Neuronal stem cell (in vitro differentiated cells): ENCODE results near the gene PPA2.
"Not testable (repeated sequence)": the region's sequence is repeated elsewhere in the genome, so short reads cannot be mapped to it uniquely, and the experiment has no call there.

Experiments used
- DNase-seq: peaks from one replicate; pipeline ENCODE4 v3.0.0-alpha.2; 2013; ENCODE audit warnings: low spot score
- H2AFZ ChIP-seq: one replicate; pipeline ENCODE4 v1.6.1; 2013; ENCODE audit warnings: mild to moderate bottlenecking, low read length, inconsistent platforms
- H2AK5ac ChIP-seq: 2 replicates; pipeline ENCODE4 v1.6.1; 2013; ENCODE audit warnings: low read depth, mild to moderate bottlenecking, inconsistent platforms, low read length, moderate library complexity, mixed read lengths
- H2BK120ac ChIP-seq: 2 replicates; pipeline ENCODE4 v1.6.1; 2013; ENCODE audit warnings: low read depth, mild to moderate bottlenecking, inconsistent platforms, low read length, moderate library complexity, mixed read lengths
- H2BK12ac ChIP-seq: one replicate; pipeline ENCODE4 v1.6.1; 2013; ENCODE audit warnings: low read length, inconsistent platforms
- H2BK15ac ChIP-seq: 2 replicates; pipeline ENCODE4 v1.6.1; 2013; ENCODE audit warnings: mild to moderate bottlenecking, low read length, inconsistent platforms, mixed read lengths
- H2BK5ac ChIP-seq: one replicate; pipeline ENCODE4 v1.6.1; 2013; ENCODE audit warnings: inconsistent platforms, mild to moderate bottlenecking, low read length, moderate library complexity
- H3K14ac ChIP-seq: one replicate; pipeline ENCODE4 v1.6.1; 2013; ENCODE audit warnings: low read length, inconsistent platforms
- H3K18ac ChIP-seq: 2 replicates; pipeline ENCODE4 v1.6.1; 2013; ENCODE audit warnings: low read length, inconsistent platforms
- H3K23ac ChIP-seq: 2 replicates; pipeline ENCODE4 v1.6.1; 2013; ENCODE audit warnings: low read depth, mild to moderate bottlenecking, mixed read lengths, low read length, inconsistent platforms; ENCODE audit not compliant: poor library complexity
- H3K27ac ChIP-seq: replicated peaks from 3 replicates; pipeline ENCODE4 v1.5.1; 2013; ENCODE audit warnings: low read length, inconsistent platforms
- H3K27me3 ChIP-seq, 3 experiments: 2 replicates each; pipeline ENCODE4 v1.6.1; 2013; ENCODE audit warnings: low read length in 3 of 3, mild to moderate bottlenecking in 2 of 3, inconsistent platforms in 1 of 3, low read depth in 1 of 3, mixed read lengths in 1 of 3, moderate library complexity in 1 of 3; ENCODE audit not compliant: control insufficient read depth in 3 of 3, insufficient read depth in 3 of 3
- H3K36me3 ChIP-seq, 2 donors: replicated peaks in 1 of 2; 2 replicates each; pipeline ENCODE4 v1.6.1; 2013; ENCODE audit warnings: low read length in 2 of 2; ENCODE audit not compliant: control insufficient read depth in 2 of 2, insufficient read depth in 2 of 2
- H3K4ac ChIP-seq: 2 replicates; pipeline ENCODE4 v1.6.1; 2013; ENCODE audit warnings: inconsistent platforms, mild to moderate bottlenecking, low read length, moderate library complexity
- H3K4me1 ChIP-seq, 2 donors: 1 replicate in 1 of 2; 2 replicates in 1 of 2; pipeline ENCODE4 v1.6.1; 2013; ENCODE audit warnings: low read length in 2 of 2, low read depth in 1 of 2; ENCODE audit not compliant: control insufficient read depth in 2 of 2, insufficient read depth in 1 of 2
- H3K4me2 ChIP-seq: one replicate; pipeline ENCODE4 v1.6.1; 2013; ENCODE audit warnings: mild to moderate bottlenecking, low read length, inconsistent platforms; ENCODE audit not compliant: insufficient read depth, poor library complexity, severe bottlenecking
- H3K4me3 ChIP-seq, 2 donors: 2 replicates each; pipeline ENCODE4 v1.5.1; 2013; ENCODE audit warnings: low read length in 2 of 2, mild to moderate bottlenecking in 2 of 2, inconsistent platforms in 1 of 2, moderate library complexity in 1 of 2
- H3K79me1 ChIP-seq: one replicate; pipeline ENCODE4 v1.6.1; 2013; ENCODE audit warnings: low read depth, mild to moderate bottlenecking, inconsistent platforms, low read length, moderate library complexity
- H3K9ac ChIP-seq: one replicate; pipeline ENCODE4 v1.6.1; 2013; ENCODE audit warnings: mild to moderate bottlenecking, low read depth, low read length, inconsistent platforms; ENCODE audit not compliant: poor library complexity
- H3K9me3 ChIP-seq, 2 donors: replicated peaks in 1 of 2; 2 replicates each; pipeline versions ENCODE3 to v1.6.1; 2013; ENCODE audit warnings: low read length in 2 of 2, mild to moderate bottlenecking in 2 of 2, inconsistent platforms in 1 of 2, low read depth in 1 of 2, mixed read lengths in 1 of 2, moderate library complexity in 1 of 2; ENCODE audit not compliant: control insufficient read depth in 2 of 2, insufficient read depth in 1 of 2
- H4K8ac ChIP-seq: one replicate; pipeline ENCODE4 v1.6.1; 2013; ENCODE audit warnings: low read depth, mild to moderate bottlenecking, inconsistent platforms, low read length, moderate library complexity
- H4K91ac ChIP-seq: one replicate; pipeline ENCODE4 v1.6.1; 2013; ENCODE audit warnings: low read length, low read depth, mild to moderate bottlenecking, inconsistent platforms; ENCODE audit not compliant: poor library complexity
- WGBS, 2 donors: extraction: QIAGEN DNeasy Blood & Tissue Kit; methylation state at CpG; one replicate each; pipeline ENCODE4 v1.1.7; 2013; ENCODE audit warnings: missing lambda C conversion rate in 2 of 2, mixed read lengths in 1 of 2; ENCODE audit not compliant: insufficient read length in 2 of 2, insufficient replicate concordance in 1 of 2; ENCODE audit errors: extremely low coverage in 2 of 2; 5-methylcytosine and 5-hydroxymethylcytosine counted together

Gene PPA2

DNA sequence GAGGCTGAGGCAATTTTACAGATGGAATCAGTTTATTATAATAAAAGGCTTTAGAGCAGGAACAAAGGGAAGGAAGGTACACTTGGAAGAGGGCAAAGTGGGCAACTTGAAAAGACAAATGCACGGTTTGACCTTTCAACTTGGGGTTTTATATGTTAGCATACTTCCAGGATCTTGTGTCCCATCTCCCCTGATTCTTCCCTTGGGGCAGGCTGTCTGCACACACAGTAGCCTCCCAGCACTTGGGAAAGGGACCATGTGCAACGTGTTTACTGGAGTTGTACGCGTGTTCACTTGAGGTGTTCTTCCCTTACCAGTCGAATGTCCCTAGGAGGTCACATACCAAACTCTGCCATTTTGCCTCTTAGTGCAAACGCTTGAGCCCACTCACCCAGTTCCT, 7.3 kb downstream of the PPA2 start:
- no peak overlapping the region for H4K8ac ChIP-seq
- H3K79me1 ChIP-seq, result no peaks in the 10 kb centered on the region
- WGBS, 2 donors, result no CpG with 5 or more reads among the region's 6 CpGs
- no peak overlapping the region for H3K9ac ChIP-seq
- no peak overlapping the region for H3K23ac ChIP-seq
- no peak overlapping the region for H3K4ac ChIP-seq
- H3K27me3 ChIP-seq, result no peaks in the 10 kb centered on the region
- H2BK120ac ChIP-seq, result no peak overlapping the region
- no peak overlapping the region for H2AK5ac ChIP-seq
- H4K91ac ChIP-seq, result no peak overlapping the region
- no peak overlapping the region for H2BK15ac ChIP-seq
- H3K9me3 ChIP-seq, result peaks cover 3 to 10% of the 10 kb centered on the region in 2 donors
- no peak overlapping the region for H3K27ac ChIP-seq
- no peak overlapping the region for H3K18ac ChIP-seq
- H3K36me3 ChIP-seq, result peaks cover 4 to 68% of the 10 kb centered on the region in 2 donors
- no peak overlapping the region for H3K14ac ChIP-seq
- H2BK5ac ChIP-seq, result no peak overlapping the region
- no peak overlapping the region for H3K4me3 ChIP-seq
- no peak for DNase-seq
- H3K4me1 ChIP-seq, result no peaks in the 10 kb centered on the region
- no peak overlapping the region for H3K4me2 ChIP-seq
- no peak overlapping the region for H2BK12ac ChIP-seq
- no peak overlapping the region for H2AFZ ChIP-seq

DNA sequence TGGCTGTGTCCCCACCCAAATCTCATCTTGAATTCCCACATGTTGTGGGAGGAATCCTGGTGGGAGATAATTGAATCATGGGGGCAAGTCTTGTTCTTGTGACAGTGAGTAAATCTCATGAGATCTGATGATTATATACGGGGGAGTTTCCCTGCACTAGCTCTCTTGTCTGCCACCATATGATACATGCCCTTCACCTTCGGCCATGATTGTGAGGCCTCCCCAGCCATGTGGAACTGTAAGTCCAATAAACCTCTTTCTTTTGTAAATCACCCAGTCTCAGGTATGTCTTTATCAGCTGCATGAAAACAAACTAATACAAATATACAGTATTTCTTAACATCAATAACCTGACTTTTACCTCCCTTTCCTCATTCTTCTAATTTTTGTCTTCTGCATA, 9.3 kb downstream of the PPA2 start:
- not testable (repeated sequence) for H3K4me3 ChIP-seq

GRCh38 chr4:105462576-105462975, 11.3 kb downstream of the PPA2 start:
- Histone ChIP-seq H2BK120ac (no peak overlapping the region), H3K36me3 (peaks cover 5 to 58% of the 10 kb centered on the region in 2 donors), H3K4me3 (no peak overlapping the region), H3K4me1 (no peaks in the 10 kb centered on the region), H3K14ac (no peak overlapping the region), H3K23ac (no peak overlapping the region), H2AFZ (no peak overlapping the region), H3K27ac (no peak overlapping the region), H3K4ac (no peak overlapping the region), H4K8ac (no peak overlapping the region), H3K27me3 (no peaks in the 10 kb centered on the region), H2AK5ac (no peak overlapping the region), H2BK5ac (no peak overlapping the region), H3K79me1 (no peaks in the 10 kb centered on the region), H3K4me2 (no peak overlapping the region), H2BK12ac (no peak overlapping the region), H3K18ac (no peak overlapping the region), H4K91ac (no peak overlapping the region), H3K9ac (no peak overlapping the region), H2BK15ac (no peak overlapping the region), H3K9me3 (peaks cover 3 to 14% of the 10 kb centered on the region in 2 donors)
- WGBS, 2 donors, result no CpG with 5 or more reads among the region's 3 CpGs
- DNase-seq, result no peak

More for the DNA sequence above, 9.3 kb downstream of the PPA2 start:
- H4K8ac ChIP-seq, H3K27ac ChIP-seq, H3K4ac ChIP-seq, H3K27me3 ChIP-seq, H3K4me2 ChIP-seq, H2BK5ac ChIP-seq, H3K4me1 ChIP-seq, H3K79me1 ChIP-seq, H2AFZ ChIP-seq, H4K91ac ChIP-seq, H2AK5ac ChIP-seq, H2BK120ac ChIP-seq, H3K14ac ChIP-seq, H2BK12ac ChIP-seq, H3K23ac ChIP-seq, H2BK15ac ChIP-seq, H3K9ac ChIP-seq, H3K18ac ChIP-seq, DNase-seq: not testable (repeated sequence)
- Histone ChIP-seq H3K36me3 (peaks cover 5 to 64% of the 10 kb centered on the region in 2 donors), H3K9me3 (peaks cover 3 to 16% of the 10 kb centered on the region in 2 donors)
- no CpG with 5 or more reads among the region's 2 CpGs for WGBS, 2 donors

DNA sequence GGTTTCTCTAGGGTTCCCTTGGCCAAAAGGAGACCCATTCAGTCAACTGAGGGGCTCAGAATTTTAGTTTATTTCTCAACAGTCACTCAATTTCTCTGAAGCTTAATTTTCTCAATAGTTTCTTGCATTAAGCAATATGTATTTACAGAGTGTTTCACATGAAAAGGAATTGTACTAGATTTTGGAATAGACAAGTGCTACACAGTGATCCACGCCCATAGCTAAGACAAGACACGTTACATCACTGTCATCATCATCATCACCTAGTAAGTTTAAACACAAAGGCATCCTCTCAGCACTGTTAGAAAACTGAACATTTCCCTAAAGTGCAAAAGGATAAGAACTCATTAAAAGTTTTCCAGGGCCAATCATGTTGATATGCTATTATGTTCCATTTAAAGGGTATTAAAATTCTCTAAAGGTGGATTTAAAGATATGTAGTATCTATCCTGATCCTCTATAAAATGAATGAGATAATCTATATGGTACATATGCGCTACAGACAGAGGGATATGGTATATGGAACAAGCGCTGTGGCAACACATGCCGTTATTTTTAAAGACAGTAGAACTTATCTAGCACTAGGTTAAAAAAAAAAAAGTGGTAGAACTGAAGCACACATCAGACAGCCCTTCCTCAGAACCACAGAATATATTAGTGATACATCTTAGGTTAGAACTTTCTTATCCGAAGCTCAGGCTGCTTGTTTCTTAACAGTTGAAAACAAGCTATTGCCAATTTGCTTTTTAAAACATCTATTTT, 12.1 kb downstream of the PPA2 start:
- H3K27ac ChIP-seq, result no peak overlapping the region
- H2AK5ac ChIP-seq, result no peak overlapping the region
- no peak overlapping the region for H3K23ac ChIP-seq
- H3K4me3 ChIP-seq, result no peak overlapping the region
- no peak overlapping the region for H3K9ac ChIP-seq
- no peak overlapping the region for H4K91ac ChIP-seq
- H3K4me2 ChIP-seq, result no peak overlapping the region
- H2BK15ac ChIP-seq, result no peak overlapping the region
- H3K27me3 ChIP-seq, result no peaks in the 10 kb centered on the region
- no peak overlapping the region for H2AFZ ChIP-seq
- no peak overlapping the region for H3K4ac ChIP-seq
- H3K9me3 ChIP-seq, result peaks cover 3 to 12% of the 10 kb centered on the region in 2 donors
- no CpG with 5 or more reads among the region's 6 CpGs for WGBS, 2 donors
- no peak overlapping the region for H2BK120ac ChIP-seq
- H3K4me1 ChIP-seq, result no peaks in the 10 kb centered on the region
- H2BK12ac ChIP-seq, result no peak overlapping the region
- H2BK5ac ChIP-seq, result no peak overlapping the region
- H3K79me1 ChIP-seq, result no peaks in the 10 kb centered on the region
- H3K14ac ChIP-seq, result no peak overlapping the region
- no peak for DNase-seq
- H4K8ac ChIP-seq, result no peak overlapping the region
- H3K36me3 ChIP-seq, result peaks cover 5 to 50% of the 10 kb centered on the region in 2 donors
- H3K18ac ChIP-seq, result no peak overlapping the region
